Activated CD4-positive, CD25-positive, alpha-beta regulatory T cell treated with anti-CD3 and anti-CD28 coated beads, Interleukin-2, amount 50 U/mL, for 24 hours (primary cell): ENCODE results near the gene FAM120A.
"Not testable (repeated sequence)": the region's sequence is repeated elsewhere in the genome, so short reads cannot be mapped to it uniquely, and the experiment has no call there.

Source experiments
- ATAC-seq, 2 donors: fragments of 150-1000 bp; cut with Tn5 transposase; one replicate each; pipeline ENCODE4 v1.10.0; 2021; ENCODE audit warnings: mild to moderate bottlenecking in 1 of 2, moderate library complexity in 1 of 2

FAM120A gene, protein sequence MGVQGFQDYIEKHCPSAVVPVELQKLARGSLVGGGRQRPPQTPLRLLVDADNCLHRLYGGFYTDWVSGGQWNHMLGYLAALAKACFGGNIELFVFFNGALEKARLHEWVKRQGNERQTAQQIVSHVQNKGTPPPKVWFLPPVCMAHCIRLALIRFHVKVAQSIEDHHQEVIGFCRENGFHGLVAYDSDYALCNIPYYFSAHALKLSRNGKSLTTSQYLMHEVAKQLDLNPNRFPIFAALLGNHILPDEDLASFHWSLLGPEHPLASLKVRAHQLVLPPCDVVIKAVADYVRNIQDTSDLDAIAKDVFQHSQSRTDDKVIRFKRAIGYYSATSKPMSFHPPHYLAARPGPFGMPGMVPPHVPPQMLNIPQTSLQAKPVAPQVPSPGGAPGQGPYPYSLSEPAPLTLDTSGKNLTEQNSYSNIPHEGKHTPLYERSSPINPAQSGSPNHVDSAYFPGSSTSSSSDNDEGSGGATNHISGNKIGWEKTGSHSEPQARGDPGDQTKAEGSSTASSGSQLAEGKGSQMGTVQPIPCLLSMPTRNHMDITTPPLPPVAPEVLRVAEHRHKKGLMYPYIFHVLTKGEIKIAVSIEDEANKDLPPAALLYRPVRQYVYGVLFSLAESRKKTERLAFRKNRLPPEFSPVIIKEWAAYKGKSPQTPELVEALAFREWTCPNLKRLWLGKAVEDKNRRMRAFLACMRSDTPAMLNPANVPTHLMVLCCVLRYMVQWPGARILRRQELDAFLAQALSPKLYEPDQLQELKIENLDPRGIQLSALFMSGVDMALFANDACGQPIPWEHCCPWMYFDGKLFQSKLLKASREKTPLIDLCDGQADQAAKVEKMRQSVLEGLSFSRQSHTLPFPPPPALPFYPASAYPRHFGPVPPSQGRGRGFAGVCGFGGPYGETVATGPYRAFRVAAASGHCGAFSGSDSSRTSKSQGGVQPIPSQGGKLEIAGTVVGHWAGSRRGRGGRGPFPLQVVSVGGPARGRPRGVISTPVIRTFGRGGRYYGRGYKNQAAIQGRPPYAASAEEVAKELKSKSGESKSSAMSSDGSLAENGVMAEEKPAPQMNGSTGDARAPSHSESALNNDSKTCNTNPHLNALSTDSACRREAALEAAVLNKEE

DNA sequence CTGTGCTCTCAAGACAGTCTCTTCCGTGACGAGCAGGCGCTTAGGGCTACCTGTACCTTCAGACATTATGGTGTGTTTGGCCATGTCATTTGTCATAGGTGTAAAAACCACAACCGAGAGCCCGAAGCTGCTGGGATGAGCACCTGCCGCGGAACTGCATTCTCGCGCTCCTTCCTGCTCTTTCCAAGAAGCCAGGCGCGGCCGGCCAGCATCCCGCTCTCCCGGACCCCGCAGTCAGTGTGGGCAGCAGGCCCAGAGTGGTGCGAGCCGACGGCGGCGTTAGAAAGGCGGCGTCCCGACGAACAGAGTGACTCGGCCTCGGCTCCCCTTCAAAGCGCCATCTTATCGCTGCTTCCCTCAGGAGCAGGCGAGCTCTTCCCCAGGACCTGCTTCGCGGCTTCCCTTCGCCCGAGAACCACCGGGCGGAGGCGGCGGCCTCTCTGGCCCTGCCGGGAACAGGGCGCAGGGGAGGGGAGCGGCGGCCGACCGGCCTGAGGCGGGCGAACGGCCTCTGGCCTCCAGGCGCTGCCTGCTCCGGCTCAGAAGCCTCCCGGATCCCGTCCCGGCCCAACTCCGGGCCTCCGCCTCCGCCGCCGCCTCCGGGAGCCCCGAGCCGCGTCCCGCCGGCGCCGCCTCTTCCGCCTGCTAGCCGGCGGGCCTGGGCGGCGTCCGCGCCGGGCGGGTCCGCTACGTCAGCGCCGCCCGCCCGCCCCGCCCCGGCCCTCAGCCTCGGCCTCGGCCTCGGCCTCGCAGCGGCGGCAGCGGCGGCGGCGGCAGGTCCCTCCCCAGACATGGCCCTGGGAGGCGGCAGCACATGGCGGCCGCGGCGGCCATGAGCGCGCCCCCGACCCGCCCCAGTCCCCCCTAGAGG, at the start of gene FAM120A:
FAM120A (plus strand) TSS at position 741 of the 871 bp plus-strand sequence. CDS start 231 bp downstream, outside the sequence.
- ATAC-seq, result peak; percentile 70 to 78

GRCh38 chr9:93406371-93406770, 45.1 kb upstream of the FAM120A start:
- no peak for ATAC-seq

- no peak for ATAC-seq
These were observed 38.0 kb upstream of the FAM120A start for GRCh38 chr9:93413530-93413929.

DNA sequence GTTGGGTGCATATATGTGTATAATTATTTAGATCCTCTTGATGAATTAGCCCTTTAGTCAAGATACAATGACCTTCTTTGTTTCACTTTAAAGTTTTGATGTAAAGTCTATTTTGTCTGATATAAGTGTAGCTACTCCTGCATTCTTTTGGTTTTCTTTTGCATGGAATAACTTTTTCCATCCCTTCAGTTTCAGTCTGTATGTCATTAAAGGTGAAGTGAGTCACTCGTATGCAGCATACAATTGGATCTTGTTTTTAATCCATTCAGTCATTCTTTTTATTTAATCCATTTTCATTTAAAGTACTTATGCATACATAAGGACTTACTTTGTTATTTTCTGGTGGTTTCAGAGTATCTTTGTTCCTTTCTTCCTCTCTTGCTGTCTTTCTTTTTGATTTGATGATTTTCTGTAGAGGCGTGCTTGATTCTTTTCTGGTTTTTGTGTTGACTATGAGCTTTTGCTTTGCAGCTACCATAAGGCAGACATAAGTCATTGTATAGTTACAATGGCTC, 36.3 kb upstream of the FAM120A start:
- ATAC-seq, result no peak

GRCh38 chr9:93416530-93417235, 34.8 kb upstream of the FAM120A start:
- no peak for ATAC-seq

- ATAC-seq, result no peak
These were observed 33.9 kb upstream of the FAM120A start for GRCh38 chr9:93417538-93417937.

DNA sequence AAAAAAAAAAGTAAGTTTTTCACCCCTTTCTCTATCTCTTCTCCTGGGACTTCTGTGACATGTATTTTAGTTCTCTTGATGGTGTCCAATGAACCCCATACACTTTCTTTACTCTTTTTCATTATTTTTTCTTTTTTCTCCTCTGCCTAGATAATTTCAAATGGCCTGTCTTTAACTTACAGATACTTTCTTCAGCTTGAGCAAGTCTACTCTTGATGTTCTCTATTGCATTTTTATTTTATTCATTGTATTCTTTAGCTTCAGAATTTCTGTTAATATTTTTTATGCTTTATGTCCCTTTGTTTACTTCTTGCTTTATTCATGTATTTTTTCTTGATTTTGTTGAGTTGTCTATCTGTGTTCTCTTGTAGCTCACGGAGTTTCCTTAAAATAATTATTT, 32.5 kb upstream of the FAM120A start:
- ATAC-seq, result no peak

- ATAC-seq, result no peak
These were observed 28.4 kb upstream of the FAM120A start for GRCh38 chr9:93422977-93423616.

GRCh38 chr9:93427655-93428379, 23.7 kb upstream of the FAM120A start:
- no peak for ATAC-seq

DNA sequence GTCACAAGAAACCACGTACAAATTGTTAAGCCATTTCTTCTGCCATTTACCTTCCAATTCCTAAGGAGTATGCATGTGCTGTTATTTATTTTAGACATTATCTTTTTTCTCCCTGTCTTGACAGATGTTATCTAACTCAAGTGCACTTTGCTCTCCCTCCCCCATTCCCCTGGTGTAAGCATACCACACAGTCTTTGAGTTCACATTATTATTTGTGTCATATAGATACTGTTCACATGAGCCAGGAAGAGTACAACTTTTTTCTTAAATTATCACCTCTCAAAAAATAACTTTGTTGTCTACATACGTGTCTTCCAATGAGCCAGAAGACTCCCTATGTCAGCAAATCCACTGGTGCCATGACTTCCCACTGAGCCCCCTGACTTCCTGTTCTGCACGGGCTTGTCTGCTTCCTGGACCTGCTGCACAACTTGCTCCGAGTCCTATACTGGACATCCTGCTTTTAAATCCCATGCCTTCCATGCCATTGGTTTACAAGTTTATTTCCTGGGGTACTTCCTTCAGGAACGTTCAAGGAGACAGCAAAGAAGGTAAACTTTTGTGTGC, 19.9 kb upstream of the FAM120A start:
- ATAC-seq, result no peak

- no peak for ATAC-seq
These were observed 18.5 kb upstream of the FAM120A start for GRCh38 chr9:93432964-93433363.

DNA sequence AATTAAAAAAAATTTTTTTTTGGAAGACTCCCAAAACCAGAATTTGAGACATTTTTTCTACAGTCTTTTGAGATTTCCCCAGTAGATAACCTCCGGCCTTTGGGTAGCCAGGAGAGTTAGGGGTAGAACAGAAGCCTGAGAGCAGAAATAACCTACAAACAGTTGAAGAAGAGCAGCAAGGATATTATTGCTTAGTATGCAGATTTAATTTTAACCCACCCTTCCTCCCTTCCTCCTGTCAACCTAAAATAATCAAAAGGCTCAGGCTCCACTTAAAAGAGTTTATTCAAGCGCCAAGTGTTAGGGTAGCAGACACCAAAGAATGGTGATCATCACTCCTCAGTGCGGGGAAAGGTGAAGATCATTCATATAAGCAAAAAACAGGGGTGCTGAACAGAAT, 17.4 kb upstream of the FAM120A start:
- ATAC-seq, result no peak

DNA sequence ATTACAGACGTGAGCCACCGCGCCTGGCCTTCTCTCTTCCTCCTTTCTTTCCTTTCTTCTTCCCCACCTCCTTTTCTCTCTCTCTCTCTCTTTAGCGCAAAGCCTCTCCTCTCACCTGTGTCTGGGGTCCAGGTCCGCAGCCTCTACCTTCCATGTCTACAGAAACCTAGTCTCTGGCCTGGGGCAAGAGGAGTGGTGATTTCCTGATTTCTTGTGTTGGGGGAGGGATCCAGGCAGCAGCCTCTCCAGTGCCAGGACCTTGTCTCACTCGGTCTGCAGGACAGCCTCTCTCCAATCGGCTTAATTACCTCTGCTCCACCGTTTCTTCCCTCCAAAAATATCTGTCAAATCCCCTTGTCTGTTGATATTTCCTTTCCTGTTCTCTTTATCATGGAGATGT, 16.1 kb upstream of the FAM120A start:
- no peak for ATAC-seq

GRCh38 chr9:93436218-93436617, 15.3 kb upstream of the FAM120A start:
- no peak for ATAC-seq

- ATAC-seq, result no peak
These were observed 14.7 kb upstream of the FAM120A start for GRCh38 chr9:93436655-93437407.

DNA sequence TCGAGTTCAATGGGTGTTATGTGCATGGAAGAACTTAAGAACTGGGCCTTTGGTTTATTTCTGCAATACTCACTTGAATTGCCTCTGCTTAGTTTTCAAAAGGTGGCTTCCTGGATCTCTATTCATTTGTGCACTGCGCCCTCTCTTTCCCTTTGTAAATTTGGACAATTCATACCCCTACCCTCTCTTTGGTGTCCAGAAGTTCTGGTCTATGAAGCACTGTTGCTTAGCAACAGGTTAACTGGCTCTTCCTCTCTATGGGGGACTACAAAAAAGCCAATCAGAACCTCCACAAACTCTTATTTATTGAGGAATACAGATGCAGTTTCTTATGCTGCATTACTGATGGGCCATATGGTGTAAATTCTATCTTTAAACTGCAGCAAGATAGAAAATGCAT, 13.5 kb upstream of the FAM120A start:
- no peak for ATAC-seq

- not testable (repeated sequence) for ATAC-seq
These were observed 12.2 kb upstream of the FAM120A start for GRCh38 chr9:93439301-93439700.

DNA sequence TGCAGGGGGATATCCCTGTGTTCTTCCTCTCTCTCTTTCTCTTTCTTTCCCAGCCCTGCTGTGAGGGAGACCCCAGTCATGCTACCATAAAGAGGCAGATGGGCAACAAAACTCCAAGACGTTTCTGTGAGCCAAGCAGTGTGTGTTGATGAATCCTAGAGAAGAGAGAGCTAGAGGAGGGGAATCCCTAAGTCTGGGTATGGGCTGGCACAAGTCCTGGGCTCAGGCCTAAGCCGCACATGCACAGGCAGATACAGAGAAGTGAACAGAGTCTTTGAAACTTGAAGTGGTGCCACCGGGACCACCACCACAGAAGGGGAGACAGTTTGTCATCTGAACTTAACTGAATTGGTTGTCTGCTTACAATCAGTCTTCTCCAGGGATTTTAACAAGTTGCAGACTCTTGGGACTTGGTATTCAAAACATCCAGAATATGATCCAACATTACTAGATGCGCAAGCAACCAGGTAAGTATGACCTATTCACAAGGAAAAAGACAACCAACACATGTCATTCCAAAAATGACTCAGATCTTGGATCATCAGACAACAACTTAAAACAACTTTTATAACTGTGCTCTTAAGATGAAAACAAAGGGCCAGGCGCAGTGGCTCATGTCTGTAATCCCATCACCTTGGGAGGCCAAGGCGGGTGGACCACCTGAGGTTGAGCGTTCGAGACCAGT, 10.4 kb upstream of the FAM120A start:
- ATAC-seq, result no peak
